HepG2 (cell line): ENCODE measurements around the gene IMP3. TPM values are rescaled to one million over a fixed set of nuclear protein-coding genes. Genes with fewer than 3 reads are reported as not detected.

Experiments used
- ASH2L ChIP-seq: fragments of 300-600, 200-600 bp; sonication (generic); IDR thresholded peaks from 2 replicates; pipeline ENCODE4 v1.7.0; 2017; ENCODE audit warnings: low read depth, mild to moderate bottlenecking, moderate library complexity, mixed read lengths, low read length; ENCODE audit not compliant: insufficient read length
- BCL3 ChIP-seq: sonication (generic); formaldehyde crosslinking; IDR thresholded peaks from 2 replicates; pipeline ENCODE4 v1.5.1; 2020; ENCODE audit warnings: mild to moderate bottlenecking, missing genetic modification reagents, moderate library complexity
- FOXK1 ChIP-seq: sonication (generic); formaldehyde crosslinking; IDR thresholded peaks from 2 replicates; pipeline ENCODE4 v1.4.0; 2020; ENCODE audit warnings: low read depth, missing genetic modification reagents, borderline replicate concordance
- GATA4 ChIP-seq: sonication (generic); IDR thresholded peaks from 2 replicates; pipeline ENCODE4 v1.6.1; 2016; ENCODE audit warnings: antibody characterized with exemption, low read depth, borderline replicate concordance
- HMG20B ChIP-seq: conservative IDR thresholded peaks from 2 replicates; pipeline ENCODE4 v1.6.1; 2016; ENCODE audit warnings: missing genetic modification reagents, missing compliant biosample characterization
- MLX ChIP-seq: IDR thresholded peaks from 2 replicates; pipeline ENCODE4 v1.6.1; 2016
- SRY ChIP-seq: sonication (generic); formaldehyde crosslinking; IDR thresholded peaks from 2 replicates; pipeline ENCODE4 v1.8.0; 2022; ENCODE audit warnings: mild to moderate bottlenecking, missing genetic modification reagents
- TFE3 ChIP-seq: IDR thresholded peaks from 2 replicates; pipeline ENCODE4 v1.6.1; 2016
- ZNF251 ChIP-seq: sonication (generic); formaldehyde crosslinking; IDR thresholded peaks from 2 replicates; pipeline ENCODE4 v1.9.0; 2021; ENCODE audit warnings: mild to moderate bottlenecking, missing genetic modification reagents
- ZNF281 ChIP-seq: sonication (generic); formaldehyde crosslinking; IDR thresholded peaks from 2 replicates; pipeline ENCODE4 v1.4.0; 2020; ENCODE audit warnings: missing genetic modification reagents, borderline replicate concordance
- ZNF318 ChIP-seq: sonication (generic); formaldehyde crosslinking; IDR thresholded peaks from 2 replicates; pipeline ENCODE4 v1.4.0; 2020; ENCODE audit warnings: mild to moderate bottlenecking, missing genetic modification reagents
- ZNF510 ChIP-seq: sonication (generic); formaldehyde crosslinking; IDR thresholded peaks from 2 replicates; pipeline ENCODE4 v1.4.0; 2020; ENCODE audit warnings: low read depth, mild to moderate bottlenecking, missing genetic modification reagents
- ZNF749 ChIP-seq: sonication (generic); formaldehyde crosslinking; IDR thresholded peaks from 2 replicates; pipeline ENCODE4 v1.8.0; 2022; ENCODE audit warnings: mild to moderate bottlenecking, missing genetic modification reagents, moderate library complexity, borderline replicate concordance
- polyA plus RNA-seq, 8 experiments: library from polyadenylated mRNA; depleted of rRNA in 3 of 8; stranded (reverse) in 7 of 8; unstranded in 1 of 8; fragments of >200 nt; fragmentation: Illumina TruSeq in 4 of 8; extraction: Trizol in 4 of 8; gene quantifications; 2 replicates each; pipeline versions ENCODE4 v1.2.1 to v1.2.3, GENCODE V29; 2011 to 2016; ENCODE audit warnings: low read depth in 4 of 8, missing spikeins in 1 of 8, mixed read lengths in 1 of 8; ENCODE audit not compliant: insufficient read depth in 1 of 8
- total RNA-seq, 5 experiments: library from RNA; depleted of rRNA; stranded (reverse); fragments of >200 nt; fragmentation: Illumina TruSeq; extraction: Trizol; gene quantifications; 2 replicates each; pipeline ENCODE4 v1.2.3, GENCODE V29; 2016; ENCODE audit warnings: low read depth in 1 of 5

Gene IMP3
- total and polyA plus RNA-seq, 2 of the 13 experiments (the other 11 are each of a cell fraction or from before 2014, with no cell fraction given): 38.3 to 143 TPM

- peak; percentile 16; the same call in 1 of the 2 replicates for TF ChIP-seq ZNF281 (CRISPR knock-in tag)
- TF ChIP-seq BCL3 (CRISPR knock-in tag): peak; percentile 74
- TF ChIP-seq ZNF251: 0 out of 2 replicates have a peak, but pooled peaks have one; percentile 77
- peak; percentile 10 for TF ChIP-seq TFE3 (CRISPR knock-in tag)
- TF ChIP-seq ZNF510: peak; percentile 85
- TF ChIP-seq SRY (CRISPR knock-in tag): peak; percentile 94
- peak; percentile 70; the same call in 1 of the 2 replicates for TF ChIP-seq GATA4
- TF ChIP-seq ZNF318: peak; percentile 94; the same call in 1 of the 2 replicates
- TF ChIP-seq ASH2L: peak; percentile 66
- peak; percentile 33; the same call in 1 of the 2 replicates for TF ChIP-seq FOXK1 (CRISPR knock-in tag)
- no peak; the same call in 1 of the 2 replicates for TF ChIP-seq HMG20B
- TF ChIP-seq ZNF749 (CRISPR knock-in tag): no peak
- 0 out of 2 replicates have a peak, but pooled peaks have one; percentile 23 for TF ChIP-seq MLX (CRISPR knock-in tag)
Observed at GRCh38 chr15:75639709-75640482, at the start of gene IMP3 (continued).
